Gastroesophageal sphincter (tissue), 3 donors: ENCODE results near the gene NECTIN1.

ENCODE experiments used
- CTCF ChIP-seq, 4 experiments: fragments of 200-600 bp in 2 of 4; fragments of 450-650 bp in 2 of 4; sonication (generic) in 1 of 4; IDR thresholded peaks; one replicate each; pipeline ENCODE4 v1.5.1; 2017 to 2019; ENCODE audit warnings: antibody characterized with exemption in 4 of 4, mild to moderate bottlenecking in 2 of 4, moderate library complexity in 2 of 4
- EP300 ChIP-seq: sonication (generic); formaldehyde crosslinking; IDR thresholded peaks from one replicate; pipeline ENCODE4 v1.6.1; 2017; ENCODE audit warnings: antibody characterized with exemption, mild to moderate bottlenecking
- POLR2A ChIP-seq, 2 donors: fragments of 450-650 bp; IDR thresholded peaks; one replicate each; pipeline ENCODE4 v1.6.1; 2017; ENCODE audit warnings: antibody characterized with exemption in 2 of 2, mild to moderate bottlenecking in 2 of 2, moderate library complexity in 1 of 2
- POLR2AphosphoS5 ChIP-seq: sonication (generic); formaldehyde crosslinking; IDR thresholded peaks from one replicate; pipeline ENCODE4 v1.6.1; 2017; ENCODE audit warnings: antibody characterized with exemption

GRCh38 chr11:119635041-119635740 lies 93.8 kb downstream of the NECTIN1 start:
- TF ChIP-seq CTCF (IDR thresholded peaks at IDR 0.05) (no peak), POLR2AphosphoS5 (no peak), POLR2A (IDR thresholded peaks at IDR 0.05) (no peak), EP300 (no peak)
